GM12878 (cell line): Measurements from ENCODE around the gene PLEKHG1. TPM values are rescaled to one million over a fixed set of nuclear protein-coding genes. Genes with fewer than 3 reads are reported as not detected.

ENCODE experiments used
- ATAC-seq: fragments of 200-7000 bp; cut with Tn5 transposase; 3 replicates; pipeline ENCODE4 v1.9.1; 2020; ENCODE audit warnings: mild to moderate bottlenecking, moderate library complexity
- BruUV-seq: library from RNA; stranded (reverse); fragments of 400-500 nt; replicated peaks from 2 replicates; lab custom pipeline; 2021; lab: Mats Ljungman, UMichigan
- CTCF ChIA-PET: fragments of 300-600 bp; sonication (Branson Sonifier 250); formaldehyde crosslinking; extraction: SDS; loops from one replicate; lab custom pipeline; 2021; ENCODE audit warnings: inconsistent platforms; lab: Yijun Ruan, JAX
- POLR2A ChIA-PET: fragments of 350-600 bp; formaldehyde crosslinking; extraction: SDS; loops from one replicate; lab custom pipeline; 2021; ENCODE audit warnings: inconsistent platforms; lab: Charles Lee
- RAD21 ChIA-PET: fragments of 300-600 bp; sonication (Branson Sonifier 250); formaldehyde crosslinking; loops from one replicate; lab custom pipeline; 2023; ENCODE audit warnings: antibody characterized with exemption; ENCODE audit not compliant: unreplicated experiment; lab: Charles Lee
- SMC1A ChIA-PET: fragments of 300-600 bp; sonication (Branson Sonifier 250); formaldehyde crosslinking; loops from one replicate; lab custom pipeline; 2023; ENCODE audit not compliant: unreplicated experiment, uncharacterized antibody; lab: Charles Lee
- DNase-seq: peaks from one replicate; pipeline ENCODE4 v3.0.0-alpha.2; 2011; ENCODE audit warnings: low read depth, low spot score
- FAIRE-seq: peaks from 3 replicates; lab custom pipeline; 2011; peaks lifted over from hg19 to GRCh38; lab: Jason Lieb, UNC
- H2AFZ ChIP-seq: 2 replicates; pipeline ENCODE4 v1.6.0; 2011; ENCODE audit warnings: low read depth, low read length, control low read depth; ENCODE audit not compliant: control insufficient read depth
- H3K27ac ChIP-seq: 2 replicates; pipeline ENCODE4 v1.5.1; 2011; ENCODE audit warnings: control low read depth; ENCODE audit not compliant: control insufficient read depth, insufficient read depth
- H3K27me3 ChIP-seq, 2 experiments: replicated peaks in 1 of 2; 2 replicates each; pipeline versions ENCODE4 v1.6.0 to v1.6.1; 2011; ENCODE audit warnings: low read length in 1 of 2; ENCODE audit not compliant: control insufficient read depth in 2 of 2, insufficient read depth in 2 of 2
- H3K36me3 ChIP-seq, 2 experiments: 2 replicates each; pipeline ENCODE4 v1.5.1; 2011; ENCODE audit warnings: low read length in 1 of 2; ENCODE audit not compliant: control insufficient read depth in 2 of 2, insufficient read depth in 2 of 2
- H3K4me1 ChIP-seq: 2 replicates; pipeline ENCODE4 v1.6.1; 2011; ENCODE audit warnings: mild to moderate bottlenecking, low read length, moderate library complexity, mixed read lengths; ENCODE audit not compliant: control insufficient read depth, insufficient read depth
- H3K4me2 ChIP-seq: 2 replicates; pipeline ENCODE4 v1.6.0; 2011; ENCODE audit warnings: control low read depth; ENCODE audit not compliant: control insufficient read depth, insufficient read depth
- H3K4me3 ChIP-seq: fragments of 200-600 bp; sonication (generic); 2 replicates; pipeline ENCODE4 v1.5.1; 2016
- H3K79me2 ChIP-seq: 2 replicates; pipeline ENCODE4 v1.6.0; 2011; ENCODE audit warnings: low read length; ENCODE audit not compliant: control insufficient read depth, insufficient read depth
- H3K9ac ChIP-seq: 2 replicates; pipeline ENCODE4 v1.8.0; 2011; ENCODE audit warnings: low read length, control low read depth, mixed read lengths; ENCODE audit not compliant: control insufficient read depth, insufficient read depth
- H3K9me3 ChIP-seq: replicated peaks from 3 replicates; pipeline ENCODE4 v1.5.1; 2011; ENCODE audit warnings: mild to moderate bottlenecking, low read length; ENCODE audit not compliant: control insufficient read depth, insufficient read depth
- H4K20me1 ChIP-seq: 2 replicates; pipeline ENCODE4 v1.6.0; 2011; ENCODE audit not compliant: control insufficient read depth, insufficient read depth
- BMI1 ChIP-seq: fragments of 450-650 bp; IDR thresholded peaks from 2 replicates; pipeline ENCODE4 v1.6.1; 2016; ENCODE audit warnings: mild to moderate bottlenecking, moderate library complexity, borderline replicate concordance
- EGR1 ChIP-seq, 2 experiments: IDR thresholded peaks; 1 replicate in 1 of 2; 2 replicates in 1 of 2; pipeline ENCODE4 v1.6.1; 2011 to 2012; ENCODE audit warnings: low read depth in 2 of 2, low read length in 2 of 2, borderline replicate concordance in 1 of 2, mild to moderate bottlenecking in 1 of 2, moderate library complexity in 1 of 2
- EP300 ChIP-seq, 2 experiments: fragments of 150-350 bp in 1 of 2; IDR thresholded peaks; 2 replicates each; pipeline ENCODE4 v1.6.1; 2011 to 2012; ENCODE audit warnings: low read depth in 2 of 2, low read length in 2 of 2, borderline replicate concordance in 1 of 2, improper control_type of control experiment in 1 of 2, inconsistent platforms in 1 of 2; ENCODE audit not compliant: control insufficient read depth in 1 of 2
- FOXM1 ChIP-seq: IDR thresholded peaks from 2 replicates; pipeline ENCODE4 v1.6.1; 2012; ENCODE audit warnings: low read depth, mild to moderate bottlenecking, inconsistent platforms, low read length, moderate library complexity
- HDGF ChIP-seq: fragments of 450-650 bp; IDR thresholded peaks from 2 replicates; pipeline ENCODE4 v1.6.1; 2016; ENCODE audit warnings: antibody characterized with exemption
- KLF5 ChIP-seq: fragments of 450-650 bp; IDR thresholded peaks from 2 replicates; pipeline ENCODE4 v1.6.1; 2014; ENCODE audit warnings: mild to moderate bottlenecking; ENCODE audit not compliant: partially characterized antibody
- NFXL1 ChIP-seq: fragments of 450-650 bp; IDR thresholded peaks from 2 replicates; pipeline ENCODE4 v1.6.1; 2017; ENCODE audit warnings: antibody characterized with exemption, mild to moderate bottlenecking, borderline replicate concordance
- NFYA ChIP-seq: IDR thresholded peaks from 2 replicates; pipeline ENCODE4 v1.6.1; 2011; ENCODE audit warnings: low read depth, mild to moderate bottlenecking, low read length, improper control_type of control experiment, borderline replicate concordance
- PML ChIP-seq: IDR thresholded peaks from 2 replicates; pipeline ENCODE4 v1.6.1; 2012; ENCODE audit warnings: low read length, inconsistent platforms
- POU2F2 ChIP-seq: IDR thresholded peaks from 3 replicates; pipeline ENCODE4 v1.6.1; 2011; ENCODE audit warnings: low read depth, mild to moderate bottlenecking, low read length, borderline replicate concordance
- RAD51 ChIP-seq: fragments of 450-650 bp; IDR thresholded peaks from 2 replicates; pipeline ENCODE4 v1.6.1; 2016; ENCODE audit warnings: moderate library complexity, mild to moderate bottlenecking, inconsistent platforms
- YBX1 ChIP-seq: fragments of 450-650 bp; IDR thresholded peaks from 2 replicates; pipeline ENCODE4 v1.6.1; 2016; ENCODE audit warnings: antibody characterized with exemption
- WGBS: methylation state at CpG from one replicate; pipeline ENCODE4 v1.1.6; 2016; ENCODE audit warnings: low lambda C conversion rate; ENCODE audit not compliant: insufficient replicate concordance, insufficient coverage; ENCODE audit errors: missing lambda C conversion rate; 5-methylcytosine and 5-hydroxymethylcytosine counted together
- in situ Hi-C: fragments of 300-500 bp; cut with MboI; formaldehyde crosslinking; loops from 9 replicates; pipeline ENCODE4 v1.14.3; 2018; ENCODE audit warnings: mixed read lengths
- intact Hi-C: fragments of 100-400 bp; cut with micrococcal nuclease; formaldehyde crosslinking; loops from one replicate; pipeline ENCODE4 v1.14.2; 2022; ENCODE audit not compliant: unreplicated experiment
- polyA plus RNA-seq, 11 experiments: library from polyadenylated mRNA; depleted of rRNA in 4 of 11; unstranded in 6 of 11; stranded (reverse) in 5 of 11; fragments of >200 nt; fragmentation: Nextera tagmentation in 4 of 11; fragmentation: Illumina TruSeq in 1 of 11; extraction: Ambion mirVana in 4 of 11; extraction: Trizol in 1 of 11; gene quantifications; 1 replicate in 1 of 11; 2 replicates in 10 of 11; pipeline versions ENCODE4 v1.2.1 to v1.2.3, GENCODE V29; 2011 to 2016; ENCODE audit warnings: inconsistent platforms in 2 of 11, missing spikeins in 2 of 11, low read depth in 1 of 11
- total RNA-seq, 4 experiments: library from RNA; depleted of rRNA in 3 of 4; stranded (reverse); fragments of >200 nt in 3 of 4; fragmentation: Illumina TruSeq in 1 of 4; extraction: Trizol in 1 of 4; gene quantifications; 2 replicates each; pipeline versions ENCODE4 v1.2.1 to v1.2.3, GENCODE V29; 2013 to 2021
- TF ChIP-seq, protein P1 (sequence below): fragments of 450-650 bp; formaldehyde crosslinking; IDR thresholded peaks from 2 replicates; pipeline ENCODE4 v1.4.0; 2020; ENCODE audit warnings: mild to moderate bottlenecking, moderate library complexity
- TF ChIP-seq, protein P2 (sequence below): fragments of 150-350 bp; IDR thresholded peaks from 2 replicates; pipeline ENCODE4 v1.6.1; 2016; ENCODE audit warnings: low read depth, low read length
- TF ChIP-seq, protein P3 (sequence below): IDR thresholded peaks from 2 replicates; pipeline ENCODE4 v1.6.1; 2012; ENCODE audit warnings: low read depth, low read length, improper control_type of control experiment

The PLEKHG1 gene
- total and polyA plus RNA-seq, 10 of the 15 experiments (the other 5 are each of a cell fraction or from before 2014, with no cell fraction given): 0.77 to 17.2 (median 4.9) TPM

DNA sequence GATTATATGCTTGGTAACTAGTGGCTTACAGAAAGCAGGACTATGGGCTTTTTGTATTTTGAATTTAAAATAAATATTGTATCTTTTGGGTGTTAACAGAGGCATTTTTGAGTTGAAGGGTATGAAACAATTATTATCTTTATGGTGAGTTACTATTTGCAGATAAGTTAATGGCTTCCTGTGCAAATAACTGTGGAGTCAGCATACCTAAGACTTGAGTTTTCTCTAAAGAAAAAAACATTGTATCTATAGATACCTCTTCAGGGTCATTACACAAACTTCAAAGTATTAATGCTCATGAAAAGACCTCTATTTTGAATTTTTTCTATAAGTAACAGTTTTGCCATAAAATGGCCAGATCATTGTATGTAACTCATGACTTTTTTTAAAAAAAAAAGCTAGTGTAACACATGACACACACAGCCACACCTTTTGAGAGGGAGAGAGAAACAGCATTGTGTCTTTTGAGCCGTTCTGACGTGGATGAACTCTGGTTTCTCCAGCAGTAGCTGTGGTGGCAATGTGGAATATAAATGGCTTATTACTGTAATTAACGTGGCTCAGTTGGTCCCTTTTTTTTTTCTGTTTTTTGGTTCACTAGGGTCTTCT is 36.3 kb downstream of the PLEKHG1 start:
- ATAC-seq (peak; percentile 39), DNase-seq (no peak), FAIRE-seq (no peak)
- Histone ChIP-seq H3K79me2 (peaks cover 29% of the 10 kb centered on the region), H3K9ac (peak overlapping the region; percentile 28; the same call in 1 of the 2 replicates), H4K20me1 (no peaks in the 10 kb centered on the region), H3K4me2 (peak overlapping the region; percentile 52), H3K27ac (peak overlapping the region; percentile 57), H3K27me3 (no peaks in the 10 kb centered on the region; a peak in 1 of 4 replicates), H3K36me3 (no peaks in the 10 kb centered on the region; a peak in 1 of 4 replicates), H2AFZ (no peak overlapping the region), H3K9me3 (no peaks in the 10 kb centered on the region), H3K4me3 (peak overlapping the region; percentile 71; the same call in 1 of the 2 replicates), H3K4me1 (peaks cover 48% of the 10 kb centered on the region)
- RAD21 ChIA-PET: interaction anchor here (0.5 to 8.9 kb wide), 9 partner anchors 36 to 217 kb away, joined by 3 to 73 read pairs (median 4); partner anchors contain the start of gene PLEKHG1
- CTCF ChIA-PET: interaction anchor here (0.6 to 2.3 kb wide), 7 partner anchors 9 to 219 kb away, joined by 3 to 10 read pairs (median 5); no protein-coding TSS in a partner anchor
- no TSS peak for BruUV-seq
- intact Hi-C loops (loop anchor here (1.0 to 5.0 kb wide), 3 partner anchors 36 to 218 kb away; no protein-coding TSS in a partner anchor), in situ Hi-C loops (no loop called here)
- 59% methylated on average over 3 of the region's 3 CpGs for WGBS
- POLR2A ChIA-PET: interaction anchor here (0.9 to 3.5 kb wide), 4 partner anchors 13 to 177 kb away, joined by 4 to 16 read pairs (median 6); partner anchors contain the start of gene PLEKHG1
- SMC1A ChIA-PET: interaction anchor here (0.9 to 8.2 kb wide), 14 partner anchors 7 to 218 kb away, joined by 3 to 52 read pairs (median 6); partner anchors contain the start of gene PLEKHG1
- TF ChIP-seq PML (no peak), POU2F2 (no peak), HDGF (no peak), NFYA (no peak), EGR1 (IDR thresholded peaks at IDR 0.05; ENCODE audit: borderline replicate concordance in 1 of 2, low read depth in 2 of 2, low read length in 2 of 2) (no peak), FOXM1 (no peak), EP300 (IDR thresholded peaks at IDR 0.05; ENCODE audit: borderline replicate concordance in 1 of 2, control insufficient read depth in 1 of 2, low read depth in 2 of 2, low read length in 2 of 2) (no peak), KLF5 (no peak), NFXL1 (no peak), BMI1 (no peak), RAD51 (peak; percentile 55; the same call in 1 of the 2 replicates), YBX1 (no peak)
- TF ChIP-seq, protein P1, sequence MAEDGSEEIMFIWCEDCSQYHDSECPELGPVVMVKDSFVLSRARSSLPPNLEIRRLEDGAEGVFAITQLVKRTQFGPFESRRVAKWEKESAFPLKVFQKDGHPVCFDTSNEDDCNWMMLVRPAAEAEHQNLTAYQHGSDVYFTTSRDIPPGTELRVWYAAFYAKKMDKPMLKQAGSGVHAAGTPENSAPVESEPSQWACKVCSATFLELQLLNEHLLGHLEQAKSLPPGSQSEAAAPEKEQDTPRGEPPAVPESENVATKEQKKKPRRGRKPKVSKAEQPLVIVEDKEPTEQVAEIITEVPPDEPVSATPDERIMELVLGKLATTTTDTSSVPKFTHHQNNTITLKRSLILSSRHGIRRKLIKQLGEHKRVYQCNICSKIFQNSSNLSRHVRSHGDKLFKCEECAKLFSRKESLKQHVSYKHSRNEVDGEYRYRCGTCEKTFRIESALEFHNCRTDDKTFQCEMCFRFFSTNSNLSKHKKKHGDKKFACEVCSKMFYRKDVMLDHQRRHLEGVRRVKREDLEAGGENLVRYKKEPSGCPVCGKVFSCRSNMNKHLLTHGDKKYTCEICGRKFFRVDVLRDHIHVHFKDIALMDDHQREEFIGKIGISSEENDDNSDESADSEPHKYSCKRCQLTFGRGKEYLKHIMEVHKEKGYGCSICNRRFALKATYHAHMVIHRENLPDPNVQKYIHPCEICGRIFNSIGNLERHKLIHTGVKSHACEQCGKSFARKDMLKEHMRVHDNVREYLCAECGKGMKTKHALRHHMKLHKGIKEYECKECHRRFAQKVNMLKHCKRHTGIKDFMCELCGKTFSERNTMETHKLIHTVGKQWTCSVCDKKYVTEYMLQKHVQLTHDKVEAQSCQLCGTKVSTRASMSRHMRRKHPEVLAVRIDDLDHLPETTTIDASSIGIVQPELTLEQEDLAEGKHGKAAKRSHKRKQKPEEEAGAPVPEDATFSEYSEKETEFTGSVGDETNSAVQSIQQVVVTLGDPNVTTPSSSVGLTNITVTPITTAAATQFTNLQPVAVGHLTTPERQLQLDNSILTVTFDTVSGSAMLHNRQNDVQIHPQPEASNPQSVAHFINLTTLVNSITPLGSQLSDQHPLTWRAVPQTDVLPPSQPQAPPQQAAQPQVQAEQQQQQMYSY: no peak
- TF ChIP-seq, protein P2, sequence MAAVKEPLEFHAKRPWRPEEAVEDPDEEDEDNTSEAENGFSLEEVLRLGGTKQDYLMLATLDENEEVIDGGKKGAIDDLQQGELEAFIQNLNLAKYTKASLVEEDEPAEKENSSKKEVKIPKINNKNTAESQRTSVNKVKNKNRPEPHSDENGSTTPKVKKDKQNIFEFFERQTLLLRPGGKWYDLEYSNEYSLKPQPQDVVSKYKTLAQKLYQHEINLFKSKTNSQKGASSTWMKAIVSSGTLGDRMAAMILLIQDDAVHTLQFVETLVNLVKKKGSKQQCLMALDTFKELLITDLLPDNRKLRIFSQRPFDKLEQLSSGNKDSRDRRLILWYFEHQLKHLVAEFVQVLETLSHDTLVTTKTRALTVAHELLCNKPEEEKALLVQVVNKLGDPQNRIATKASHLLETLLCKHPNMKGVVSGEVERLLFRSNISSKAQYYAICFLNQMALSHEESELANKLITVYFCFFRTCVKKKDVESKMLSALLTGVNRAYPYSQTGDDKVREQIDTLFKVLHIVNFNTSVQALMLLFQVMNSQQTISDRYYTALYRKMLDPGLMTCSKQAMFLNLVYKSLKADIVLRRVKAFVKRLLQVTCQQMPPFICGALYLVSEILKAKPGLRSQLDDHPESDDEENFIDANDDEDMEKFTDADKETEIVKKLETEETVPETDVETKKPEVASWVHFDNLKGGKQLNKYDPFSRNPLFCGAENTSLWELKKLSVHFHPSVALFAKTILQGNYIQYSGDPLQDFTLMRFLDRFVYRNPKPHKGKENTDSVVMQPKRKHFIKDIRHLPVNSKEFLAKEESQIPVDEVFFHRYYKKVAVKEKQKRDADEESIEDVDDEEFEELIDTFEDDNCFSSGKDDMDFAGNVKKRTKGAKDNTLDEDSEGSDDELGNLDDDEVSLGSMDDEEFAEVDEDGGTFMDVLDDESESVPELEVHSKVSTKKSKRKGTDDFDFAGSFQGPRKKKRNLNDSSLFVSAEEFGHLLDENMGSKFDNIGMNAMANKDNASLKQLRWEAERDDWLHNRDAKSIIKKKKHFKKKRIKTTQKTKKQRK: no peak
- TF ChIP-seq, protein P3, sequence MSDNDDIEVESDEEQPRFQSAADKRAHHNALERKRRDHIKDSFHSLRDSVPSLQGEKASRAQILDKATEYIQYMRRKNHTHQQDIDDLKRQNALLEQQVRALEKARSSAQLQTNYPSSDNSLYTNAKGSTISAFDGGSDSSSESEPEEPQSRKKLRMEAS: no peak
